Left lung (tissue), 10 donors: Measurements from ENCODE around the gene NLGN3. TPM values are rescaled to one million over a fixed set of nuclear protein-coding genes. Genes with fewer than 3 reads are reported as not detected.

Experiments
- ATAC-seq: fragments of 200-7000 bp; cut with Tn5 transposase; one replicate; pipeline ENCODE4 v1.9.1; 2020; ENCODE audit warnings: moderate library complexity
- DNase-seq, 4 donors: peaks; one replicate each; pipeline ENCODE4 v3.0.0-alpha.2; 2013 to 2020
- H3K27ac ChIP-seq, 2 donors: fragments of 200-600 bp; sonication (generic) in 1 of 2; one replicate each; pipeline versions ENCODE4 v1.5.0 to v1.8.0; 2020 to 2021
- H3K27me3 ChIP-seq, 2 donors: fragments of 200-600 bp; sonication (generic) in 1 of 2; one replicate each; pipeline versions ENCODE4 v1.5.0 to v1.8.0; 2020 to 2021
- H3K36me3 ChIP-seq, 2 donors: fragments of 200-600 bp; sonication (generic) in 1 of 2; one replicate each; pipeline versions ENCODE4 v1.5.0 to v1.8.0; 2020 to 2021
- H3K4me1 ChIP-seq, 2 donors: fragments of 200-600 bp; one replicate each; pipeline ENCODE4 v1.8.0; 2021
- H3K4me3 ChIP-seq, 2 donors: fragments of 200-600 bp; sonication (generic) in 1 of 2; one replicate each; pipeline versions ENCODE4 v1.5.0 to v1.8.0; 2020 to 2021; ENCODE audit warnings: mild to moderate bottlenecking in 1 of 2
- H3K9me3 ChIP-seq, 2 donors: fragments of 200-600 bp; sonication (generic) in 1 of 2; one replicate each; pipeline versions ENCODE4 v1.5.0 to v1.8.0; 2020 to 2021
- intact Hi-C, 2 donors: fragments of 100-400 bp; cut with DNase I; formaldehyde crosslinking; loops; one replicate each; pipeline versions ENCODE4 v1.11.2 to v1.14.2; 2022
- polyA plus RNA-seq, 6 donors: library from polyadenylated mRNA; unstranded; fragments of 120-200 nt; gene quantifications; one replicate each; pipeline ENCODE4 v1.2.1, GENCODE V29; 2013; ENCODE audit not compliant: insufficient read length in 6 of 6
- total RNA-seq, 2 donors: library from RNA; stranded (reverse); fragmentation: NEBNext Ultra II Directional; extraction: Animal tissue kit (Norgen Biotek cat#: 25700); gene quantifications; one replicate each; pipeline ENCODE4 v1.2.1, GENCODE V29; 2021
- TF ChIP-seq, protein P1 (sequence below), 2 donors: fragments of 200-600 bp; sonication (generic) in 1 of 2; IDR thresholded peaks; one replicate each; pipeline versions ENCODE4 v1.5.0 to v1.8.0; 2021; ENCODE audit warnings: antibody characterized with exemption in 2 of 2
- donor health status: DM: no; HTN: yes; CAD: no.
- donor health status: DM: no; HTN: no; CAD: no.

Gene NLGN3
- total and polyA plus RNA-seq, 8 donors: 1.0 to 8.4 (median 6.0) TPM

DNA sequence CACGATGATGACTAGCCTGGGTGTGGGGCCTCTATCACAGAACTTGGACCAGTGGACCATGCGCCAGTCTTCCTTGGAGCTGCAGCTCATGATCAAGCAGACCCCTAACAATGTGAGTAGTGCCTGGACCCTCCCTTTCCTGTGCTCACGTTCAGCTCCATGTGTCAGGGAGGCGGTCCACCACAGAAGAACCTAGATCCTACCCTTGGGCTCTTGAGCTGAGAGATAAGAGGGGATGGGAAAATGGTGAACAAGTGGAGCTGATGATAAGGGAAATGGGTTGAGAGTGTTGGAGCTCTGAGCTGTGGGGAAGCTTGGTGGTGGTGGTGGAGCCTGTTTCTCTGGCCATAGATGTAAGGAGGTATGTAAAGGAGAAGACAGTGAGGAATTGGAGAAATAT lies 13.1 kb upstream of the NLGN3 start:
- Histone ChIP-seq H3K27me3 (no peaks in the 10 kb centered on the region), H3K4me3 (no peak overlapping the region), H3K36me3 (peaks cover 0 to 94% of the 10 kb centered on the region in 2 donors), H3K27ac (no peak overlapping the region), H3K4me1 (no peaks in the 10 kb centered on the region), H3K9me3 (no peaks in the 10 kb centered on the region)
- intact Hi-C loops: no loop called here
- TF ChIP-seq, protein P1, sequence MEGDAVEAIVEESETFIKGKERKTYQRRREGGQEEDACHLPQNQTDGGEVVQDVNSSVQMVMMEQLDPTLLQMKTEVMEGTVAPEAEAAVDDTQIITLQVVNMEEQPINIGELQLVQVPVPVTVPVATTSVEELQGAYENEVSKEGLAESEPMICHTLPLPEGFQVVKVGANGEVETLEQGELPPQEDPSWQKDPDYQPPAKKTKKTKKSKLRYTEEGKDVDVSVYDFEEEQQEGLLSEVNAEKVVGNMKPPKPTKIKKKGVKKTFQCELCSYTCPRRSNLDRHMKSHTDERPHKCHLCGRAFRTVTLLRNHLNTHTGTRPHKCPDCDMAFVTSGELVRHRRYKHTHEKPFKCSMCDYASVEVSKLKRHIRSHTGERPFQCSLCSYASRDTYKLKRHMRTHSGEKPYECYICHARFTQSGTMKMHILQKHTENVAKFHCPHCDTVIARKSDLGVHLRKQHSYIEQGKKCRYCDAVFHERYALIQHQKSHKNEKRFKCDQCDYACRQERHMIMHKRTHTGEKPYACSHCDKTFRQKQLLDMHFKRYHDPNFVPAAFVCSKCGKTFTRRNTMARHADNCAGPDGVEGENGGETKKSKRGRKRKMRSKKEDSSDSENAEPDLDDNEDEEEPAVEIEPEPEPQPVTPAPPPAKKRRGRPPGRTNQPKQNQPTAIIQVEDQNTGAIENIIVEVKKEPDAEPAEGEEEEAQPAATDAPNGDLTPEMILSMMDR (IDR thresholded peaks at IDR 0.05): no peak
- DNase-seq (no peak), ATAC-seq (no peak)

DNA sequence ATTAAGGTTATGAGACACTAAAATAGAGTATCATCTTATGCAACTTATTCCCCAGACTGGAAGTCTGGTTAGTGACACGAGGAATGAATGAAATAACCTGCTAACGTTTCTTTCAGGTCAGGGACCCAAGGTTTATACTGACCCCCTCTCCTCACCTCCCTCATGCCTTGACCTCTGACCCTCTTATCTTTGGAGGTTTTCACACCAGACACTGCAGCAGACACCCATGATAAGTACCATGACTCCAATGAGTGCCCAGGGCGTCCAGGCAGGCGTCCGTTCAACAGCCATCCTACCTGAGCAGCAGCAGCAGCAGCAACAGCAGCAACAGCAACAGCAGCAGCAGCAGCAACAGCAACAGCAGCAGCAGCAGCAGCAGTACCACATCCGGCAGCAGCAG lies 4.2 kb upstream of the NLGN3 start:
- no peak for ATAC-seq

DNA sequence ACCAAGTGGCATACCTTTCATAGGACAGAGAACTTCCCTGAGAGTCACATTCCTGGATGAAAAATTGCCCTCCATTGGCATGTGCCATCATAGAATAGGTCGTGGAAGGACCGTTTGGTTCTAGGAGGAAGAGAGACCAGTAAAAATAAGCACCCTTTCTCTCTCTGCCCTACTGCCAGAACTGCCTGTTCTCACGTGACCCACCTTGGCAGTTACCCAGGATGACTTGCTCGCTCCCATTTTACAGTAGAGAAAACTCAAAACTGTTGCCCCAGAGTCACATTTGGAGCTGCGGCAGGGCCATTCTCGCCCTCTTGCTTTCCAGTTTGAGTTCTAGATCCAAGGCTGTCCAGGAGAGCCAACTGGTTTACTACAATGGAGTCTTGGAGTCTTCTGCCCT lies 1.1 kb upstream of the NLGN3 start:
- no peak overlapping the region for H3K27ac ChIP-seq
- no peaks in the 10 kb centered on the region for H3K27me3 ChIP-seq
- no peak for DNase-seq
- ATAC-seq: no peak
- H3K36me3 ChIP-seq: peaks cover 0 to 47% of the 10 kb centered on the region in 2 donors
- TF ChIP-seq, protein P1 (IDR thresholded peaks at IDR 0.05): no peak
- no peak overlapping the region for H3K4me3 ChIP-seq
- H3K4me1 ChIP-seq: peaks cover 0 to 6% of the 10 kb centered on the region in 2 donors
- no peaks in the 10 kb centered on the region for H3K9me3 ChIP-seq
- intact Hi-C loops: no loop called here

More for the DNA sequence above, 4.2 kb upstream of the NLGN3 start:
- Histone ChIP-seq H3K9me3 (no peaks in the 10 kb centered on the region), H3K4me3 (no peak overlapping the region), H3K27me3 (no peaks in the 10 kb centered on the region), H3K4me1 (peaks cover 0 to 6% of the 10 kb centered on the region in 2 donors), H3K27ac (no peak overlapping the region), H3K36me3 (peaks cover 0 to 77% of the 10 kb centered on the region in 2 donors)
- TF ChIP-seq, protein P1 (IDR thresholded peaks at IDR 0.05): no peak
- intact Hi-C loops: no loop called here
- no peak for DNase-seq

DNA sequence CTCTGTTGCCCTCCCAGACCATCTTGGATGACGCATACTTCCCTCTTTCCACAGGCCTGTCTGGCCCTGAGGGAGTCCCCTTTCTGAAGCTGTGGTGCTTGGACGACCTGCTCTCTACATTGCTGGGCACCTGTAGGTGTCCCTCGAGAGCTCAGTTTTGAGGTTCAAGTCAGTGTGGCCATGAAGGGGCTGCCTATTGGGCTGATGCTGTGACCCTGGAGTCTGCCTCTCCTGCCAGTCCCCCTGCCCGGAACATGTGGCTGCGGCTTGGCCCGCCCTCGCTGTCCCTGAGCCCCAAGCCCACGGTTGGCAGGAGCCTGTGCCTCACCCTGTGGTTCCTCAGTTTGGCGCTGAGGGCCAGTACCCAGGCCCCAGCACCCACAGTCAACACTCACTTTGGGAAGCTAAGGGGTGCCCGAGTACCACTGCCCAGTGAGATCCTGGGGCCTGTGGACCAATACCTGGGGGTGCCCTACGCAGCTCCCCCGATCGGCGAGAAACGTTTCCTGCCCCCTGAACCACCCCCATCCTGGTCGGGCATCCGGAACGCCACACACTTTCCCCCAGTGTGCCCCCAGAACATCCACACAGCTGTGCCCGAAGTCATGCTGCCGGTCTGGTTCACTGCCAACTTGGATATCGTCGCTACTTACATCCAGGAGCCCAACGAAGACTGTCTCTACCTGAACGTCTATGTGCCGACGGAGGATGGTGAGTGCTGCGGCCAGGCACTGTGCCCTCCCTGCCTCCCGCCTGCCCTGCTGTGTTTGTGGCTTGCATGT lies 3.0 kb downstream of the NLGN3 start:
- Histone ChIP-seq H3K36me3 (peaks cover 0 to 5% of the 10 kb centered on the region in 2 donors), H3K4me3 (no peak overlapping the region), H3K9me3 (no peaks in the 10 kb centered on the region), H3K4me1 (peaks cover 0 to 6% of the 10 kb centered on the region in 2 donors), H3K27ac (no peak overlapping the region), H3K27me3 (no peaks in the 10 kb centered on the region)
- TF ChIP-seq, protein P1 (IDR thresholded peaks at IDR 0.05): no peak
- no peak for ATAC-seq
- no peak for DNase-seq
- intact Hi-C loops: no loop called here

DNA sequence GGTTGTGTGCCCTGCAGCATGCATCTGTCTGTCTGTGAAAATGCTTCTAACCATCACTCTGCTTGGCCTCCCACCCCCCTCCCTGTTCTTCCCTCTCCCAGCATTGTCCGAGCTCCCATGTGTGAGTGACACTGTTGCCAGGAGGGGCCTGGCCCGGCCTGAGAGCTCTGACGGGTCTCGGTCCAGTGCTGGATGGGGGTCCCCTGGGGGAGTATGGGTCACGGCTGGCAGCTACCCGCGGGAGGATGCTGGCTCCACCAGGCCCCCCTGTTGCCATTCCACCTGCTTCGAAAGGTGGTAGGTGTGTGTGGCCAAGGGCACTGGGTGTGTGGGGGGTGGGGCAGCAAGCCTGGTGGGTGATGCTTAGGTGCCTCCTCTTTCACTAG lies 3.6 kb downstream of the NLGN3 start:
- H3K27me3 ChIP-seq: no peaks in the 10 kb centered on the region
- H3K9me3 ChIP-seq: no peaks in the 10 kb centered on the region
- no peak overlapping the region for H3K4me3 ChIP-seq
- ATAC-seq: no peak
- TF ChIP-seq, protein P1 (IDR thresholded peaks at IDR 0.05): no peak
- H3K4me1 ChIP-seq: peaks cover 0 to 6% of the 10 kb centered on the region in 2 donors
- no peaks in the 10 kb centered on the region for H3K36me3 ChIP-seq
- no peak overlapping the region for H3K27ac ChIP-seq
- intact Hi-C loops: no loop called here
- no peak for DNase-seq
